Subcutaneous adipose tissue (tissue), 4 donors: ENCODE results near the gene STXBP1. TPM values are rescaled to one million over a fixed set of nuclear protein-coding genes. Genes with fewer than 3 reads are reported as not detected.

ENCODE experiments used
- CTCF ChIP-seq: fragments of 450-650 bp; IDR thresholded peaks from one replicate; pipeline ENCODE4 v1.5.1; 2016; ENCODE audit warnings: low read depth, mild to moderate bottlenecking, control low read depth, antibody characterized with exemption, moderate library complexity
- total RNA-seq, 4 donors: library from RNA; depleted of rRNA; stranded (reverse); fragments of >200 nt; gene quantifications; one replicate each; pipeline ENCODE4 v1.1.0, GENCODE V29; 2016

Gene STXBP1
- total RNA-seq, 4 donors from 2014 or later: 23.2 to 116 (median 69.3) TPM

- TF ChIP-seq CTCF: no peak
Measured at GRCh38 chr9:127723013-127723412, 110.9 kb downstream of the STXBP1 start.

- TF ChIP-seq CTCF: no peak
Measured at GRCh38 chr9:127723444-127723843, 111.4 kb downstream of the STXBP1 start.

GRCh38 chr9:127724012-127724411, 111.9 kb downstream of the STXBP1 start:
- no peak for TF ChIP-seq CTCF

- no peak for TF ChIP-seq CTCF
Measured at GRCh38 chr9:127726871-127727270, 114.8 kb downstream of the STXBP1 start.

GRCh38 chr9:127728808-127729207, 116.7 kb downstream of the STXBP1 start:
- no peak for TF ChIP-seq CTCF

GRCh38 chr9:127729522-127730256, 117.6 kb downstream of the STXBP1 start:
- TF ChIP-seq CTCF: no peak

GRCh38 chr9:127730262-127730661, 118.2 kb downstream of the STXBP1 start:
- TF ChIP-seq CTCF: no peak
